NB4 (cell line): ENCODE measurements around the gene PRRX2.
A peak's percentile ranks its signal among the peaks of the same experiment; 100 is the strongest.

Experiments used
- DNase-seq: peaks from one replicate; pipeline ENCODE4 v3.0.0; 2010; ENCODE audit warnings: low read depth
- H3K4me3 ChIP-seq: one replicate; pipeline ENCODE4 v1.5.1; 2011; ENCODE audit warnings: mild to moderate bottlenecking, low read depth, low read length, moderate library complexity
- CTCF ChIP-seq: IDR thresholded peaks from one replicate; pipeline ENCODE4 v1.5.1; 2012; ENCODE audit warnings: low read depth, low read length
- MYC ChIP-seq: IDR thresholded peaks from 2 replicates; pipeline ENCODE4 v1.6.1; 2011; ENCODE audit warnings: low read depth, low read length
- POLR2A ChIP-seq: IDR thresholded peaks from 2 replicates; pipeline ENCODE4 v1.6.1; 2011; ENCODE audit warnings: mild to moderate bottlenecking; ENCODE audit not compliant: insufficient read length; ENCODE audit errors: extremely low read depth
- TF ChIP-seq, protein P1 (sequence below): IDR thresholded peaks from 2 replicates; pipeline ENCODE4 v1.6.1; 2011; ENCODE audit warnings: low read depth, low read length

PRRX2 gene

GRCh38 chr9:129665814-129666520 is 520 bp downstream of the PRRX2 start:
- DNase-seq, result no peak
- no peak overlapping the region for H3K4me3 ChIP-seq

GRCh38 chr9:129666575-129666974 is 1.1 kb downstream of the PRRX2 start:
- TF ChIP-seq POLR2A (no peak), CTCF (no peak), MYC (no peak)
- TF ChIP-seq, protein P1, sequence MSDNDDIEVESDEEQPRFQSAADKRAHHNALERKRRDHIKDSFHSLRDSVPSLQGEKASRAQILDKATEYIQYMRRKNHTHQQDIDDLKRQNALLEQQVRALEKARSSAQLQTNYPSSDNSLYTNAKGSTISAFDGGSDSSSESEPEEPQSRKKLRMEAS, result no peak
- DNase-seq, result no peak
- no peak overlapping the region for H3K4me3 ChIP-seq

More at GRCh38 chr9:129665814-129666520, 520 bp downstream of the PRRX2 start:
- no peak for TF ChIP-seq CTCF
- TF ChIP-seq, protein P1, result no peak
- TF ChIP-seq MYC, result no peak
- TF ChIP-seq POLR2A, result no peak

GRCh38 chr9:129667378-129667777 is 1.9 kb downstream of the PRRX2 start:
- no peak for TF ChIP-seq CTCF
- TF ChIP-seq, protein P1, result no peak
- no peak for TF ChIP-seq MYC
- TF ChIP-seq POLR2A, result no peak
- DNase-seq, result no peak
- no peak overlapping the region for H3K4me3 ChIP-seq

DNA sequence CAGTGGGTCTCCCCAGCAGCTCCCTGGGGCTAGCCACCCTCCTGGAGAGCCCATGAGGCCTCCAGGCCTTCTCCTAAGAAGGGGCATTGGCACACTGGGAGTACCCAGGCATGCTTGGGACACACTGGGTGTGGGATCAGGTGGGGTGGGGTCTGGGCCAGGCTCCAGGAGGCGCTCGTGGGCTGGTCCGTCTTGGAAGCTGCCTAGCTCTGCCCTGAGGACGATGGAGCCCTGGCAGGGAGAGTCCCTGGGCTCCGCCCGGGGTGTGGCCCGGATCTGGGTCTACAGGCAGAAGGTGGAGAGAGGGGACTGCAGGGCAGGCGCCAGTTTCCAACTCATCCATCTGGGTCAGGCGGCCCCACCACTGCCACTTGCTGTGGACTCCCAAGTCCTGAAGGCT is 2.4 kb downstream of the PRRX2 start:
- TF ChIP-seq MYC (no peak), CTCF (no peak), POLR2A (no peak)
- TF ChIP-seq, protein P1, result no peak
- no peak for DNase-seq
- H3K4me3 ChIP-seq, result no peak overlapping the region

GRCh38 chr9:129669141-129669718 is 3.8 kb downstream of the PRRX2 start:
- H3K4me3 ChIP-seq, result no peak overlapping the region
- DNase-seq, result peak; percentile 31
- TF ChIP-seq CTCF (no peak), MYC (no peak), POLR2A (no peak)
- TF ChIP-seq, protein P1, result no peak
